ENCODE measurements around the gene TFF3.
A peak's percentile ranks its signal among the peaks of the same experiment; 100 is the strongest.

TFF3 gene

GRCh38 chr21:42346866-42347600 is 31.8 kb upstream of the TFF3 start:
- no peak for DNase-seq

- no peak for DNase-seq
Observed at GRCh38 chr21:42346441-42346840, 31.2 kb upstream of the TFF3 start.

- DNase-seq, result no peak
Observed at GRCh38 chr21:42344631-42345030, 29.4 kb upstream of the TFF3 start.

GRCh38 chr21:42343963-42344510 is 28.8 kb upstream of the TFF3 start:
- no peak for DNase-seq

- DNase-seq, result no peak
Observed at GRCh38 chr21:42343556-42343955, 28.3 kb upstream of the TFF3 start.

- no peak for DNase-seq
Observed at GRCh38 chr21:42343101-42343500, 27.9 kb upstream of the TFF3 start.

- no peak for DNase-seq
Observed at GRCh38 chr21:42341776-42342542, 26.8 kb upstream of the TFF3 start.

- no peak for DNase-seq
Observed at GRCh38 chr21:42340187-42341050, 25.2 kb upstream of the TFF3 start.

GRCh38 chr21:42338729-42339715 is 23.8 kb upstream of the TFF3 start:
- no peak for DNase-seq

GRCh38 chr21:42337830-42338728 is 22.9 kb upstream of the TFF3 start:
- peak; percentile 83 for DNase-seq

GRCh38 chr21:42337276-42337675 is 22.1 kb upstream of the TFF3 start:
- DNase-seq, result no peak

- no peak for DNase-seq
Observed at GRCh38 chr21:42336054-42336453, 20.8 kb upstream of the TFF3 start.

GRCh38 chr21:42332557-42333317 is 17.5 kb upstream of the TFF3 start:
- DNase-seq, result no peak

GRCh38 chr21:42331660-42332059 is 16.5 kb upstream of the TFF3 start:
- DNase-seq, result no peak

GRCh38 chr21:42330380-42331371 is 15.5 kb upstream of the TFF3 start:
- no peak for DNase-seq

- DNase-seq, result no peak
Observed at GRCh38 chr21:42324896-42325295, 9.7 kb upstream of the TFF3 start.

- DNase-seq, result no peak
Observed at GRCh38 chr21:42321845-42322244, 6.6 kb upstream of the TFF3 start.

- DNase-seq, result no peak
Observed at GRCh38 chr21:42321231-42321630, 6.0 kb upstream of the TFF3 start.

GRCh38 chr21:42320791-42321190 is 5.6 kb upstream of the TFF3 start:
- no peak for DNase-seq
